DND-41 (cell line): Measurements from ENCODE around the gene SLC16A12.

Experiments
- EZH2 ChIP-seq: IDR thresholded peaks from 3 replicates; pipeline ENCODE4 v1.6.1; 2012; ENCODE audit warnings: borderline replicate concordance, low read depth, mild to moderate bottlenecking, moderate library complexity, low read length, inconsistent platforms; ENCODE audit not compliant: severe bottlenecking
- TF ChIP-seq, protein P1 (sequence below): IDR thresholded peaks from 2 replicates; pipeline ENCODE4 v1.5.1; 2012; ENCODE audit warnings: borderline replicate concordance, low read length, moderate library complexity, mild to moderate bottlenecking; ENCODE audit not compliant: poor library complexity, severe bottlenecking; ENCODE audit errors: extremely low read depth

GRCh38 chr10:89388806-89389205, 146.6 kb downstream of the SLC16A12 start:
- TF ChIP-seq EZH2, result no peak
- TF ChIP-seq, protein P1, sequence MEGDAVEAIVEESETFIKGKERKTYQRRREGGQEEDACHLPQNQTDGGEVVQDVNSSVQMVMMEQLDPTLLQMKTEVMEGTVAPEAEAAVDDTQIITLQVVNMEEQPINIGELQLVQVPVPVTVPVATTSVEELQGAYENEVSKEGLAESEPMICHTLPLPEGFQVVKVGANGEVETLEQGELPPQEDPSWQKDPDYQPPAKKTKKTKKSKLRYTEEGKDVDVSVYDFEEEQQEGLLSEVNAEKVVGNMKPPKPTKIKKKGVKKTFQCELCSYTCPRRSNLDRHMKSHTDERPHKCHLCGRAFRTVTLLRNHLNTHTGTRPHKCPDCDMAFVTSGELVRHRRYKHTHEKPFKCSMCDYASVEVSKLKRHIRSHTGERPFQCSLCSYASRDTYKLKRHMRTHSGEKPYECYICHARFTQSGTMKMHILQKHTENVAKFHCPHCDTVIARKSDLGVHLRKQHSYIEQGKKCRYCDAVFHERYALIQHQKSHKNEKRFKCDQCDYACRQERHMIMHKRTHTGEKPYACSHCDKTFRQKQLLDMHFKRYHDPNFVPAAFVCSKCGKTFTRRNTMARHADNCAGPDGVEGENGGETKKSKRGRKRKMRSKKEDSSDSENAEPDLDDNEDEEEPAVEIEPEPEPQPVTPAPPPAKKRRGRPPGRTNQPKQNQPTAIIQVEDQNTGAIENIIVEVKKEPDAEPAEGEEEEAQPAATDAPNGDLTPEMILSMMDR, result no peak
